COR-L47 (cell line): ENCODE measurements around the gene BTF3.

Source experiments
- DNase-seq: peaks from one replicate; lab custom pipeline; 2025; lab: John Stamatoyannopoulos, UW

The BTF3 gene

DNA sequence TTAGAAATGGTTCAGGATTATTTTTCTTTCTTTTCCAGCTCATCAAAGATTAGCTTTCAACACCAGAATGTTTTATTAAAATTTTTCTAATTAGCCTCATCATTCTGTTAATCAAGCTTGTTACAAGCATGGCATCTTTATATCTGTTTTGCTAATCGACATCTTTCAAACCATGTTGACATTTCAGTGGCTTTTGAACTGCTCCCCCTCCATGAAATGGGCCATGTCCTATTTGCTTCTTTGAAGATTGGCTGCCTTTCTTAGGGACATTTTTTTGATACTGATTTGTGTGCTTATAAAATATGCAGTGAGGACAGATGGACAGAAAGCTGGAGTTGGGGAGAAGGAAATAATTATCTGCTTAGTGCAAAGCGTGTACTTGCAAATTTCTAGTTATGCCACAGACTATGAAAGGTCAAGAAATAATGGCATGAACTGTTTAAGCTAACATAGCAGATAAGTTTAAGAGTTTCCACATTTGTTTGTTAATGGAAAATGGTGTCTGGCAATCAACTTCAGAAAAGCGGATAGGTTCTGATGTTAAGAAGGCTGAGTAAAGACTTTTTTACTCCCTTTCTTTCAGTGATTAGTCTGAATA is 27.5 kb downstream of the BTF3 start:
- DNase-seq: no peak

DNA sequence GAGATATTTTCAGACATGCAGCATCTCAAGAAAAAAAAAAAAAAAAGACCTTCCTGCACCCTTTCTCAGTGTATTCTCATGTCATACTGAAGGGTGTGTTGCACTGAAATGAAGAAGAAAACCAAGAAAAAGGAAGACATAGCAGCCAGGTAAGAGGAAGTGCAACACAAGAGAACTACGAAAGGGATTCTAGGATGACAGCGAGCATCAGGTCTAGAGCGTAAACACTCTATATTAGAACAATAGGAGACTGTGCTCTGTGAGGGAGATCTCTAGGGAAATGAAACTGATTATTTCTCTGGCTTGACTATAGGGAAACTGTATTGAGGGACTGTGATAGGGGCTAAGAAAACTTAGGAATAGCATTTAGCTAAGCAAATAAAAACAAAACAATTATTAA is 30.0 kb downstream of the BTF3 start:
- no peak for DNase-seq

DNA sequence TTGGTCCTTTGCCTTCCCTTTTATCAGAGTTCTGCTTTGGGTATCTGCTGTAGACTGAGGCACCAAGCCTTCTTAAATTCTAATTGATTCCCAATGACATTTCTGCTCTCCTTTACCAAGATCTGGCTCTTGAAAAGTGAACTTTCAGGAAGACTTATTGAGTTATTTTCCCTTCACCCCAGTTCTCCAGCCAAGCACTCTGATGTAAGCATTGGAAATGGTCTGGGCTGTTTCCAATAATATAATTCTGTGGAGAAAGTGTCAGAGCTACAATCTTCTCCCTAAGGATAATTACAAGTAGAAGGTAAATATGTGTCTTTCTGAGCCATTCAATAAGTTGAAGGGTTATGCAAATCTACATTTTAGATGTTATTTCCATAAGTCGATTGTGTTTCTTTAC is 30.8 kb downstream of the BTF3 start:
- DNase-seq: no peak

DNA sequence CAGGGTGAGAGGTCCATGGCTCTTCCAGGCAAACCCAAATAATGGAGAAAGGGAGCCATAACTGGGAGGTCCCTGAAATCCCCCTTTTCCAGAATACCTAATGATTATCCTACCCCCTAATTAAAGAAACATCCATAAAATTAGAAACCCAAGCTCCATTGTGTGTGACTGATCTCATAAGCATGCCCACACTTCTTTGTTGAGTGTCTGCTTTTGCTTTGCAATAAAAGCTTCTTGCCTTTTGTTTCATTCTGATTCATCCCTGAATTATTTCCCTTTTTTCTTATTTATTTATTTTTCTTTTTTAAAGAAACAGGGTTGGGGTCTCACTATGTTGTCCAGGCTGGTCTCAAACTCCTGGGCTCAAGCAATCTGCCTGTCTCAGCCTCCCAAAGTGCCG is 33.1 kb downstream of the BTF3 start:
- no peak for DNase-seq

DNA sequence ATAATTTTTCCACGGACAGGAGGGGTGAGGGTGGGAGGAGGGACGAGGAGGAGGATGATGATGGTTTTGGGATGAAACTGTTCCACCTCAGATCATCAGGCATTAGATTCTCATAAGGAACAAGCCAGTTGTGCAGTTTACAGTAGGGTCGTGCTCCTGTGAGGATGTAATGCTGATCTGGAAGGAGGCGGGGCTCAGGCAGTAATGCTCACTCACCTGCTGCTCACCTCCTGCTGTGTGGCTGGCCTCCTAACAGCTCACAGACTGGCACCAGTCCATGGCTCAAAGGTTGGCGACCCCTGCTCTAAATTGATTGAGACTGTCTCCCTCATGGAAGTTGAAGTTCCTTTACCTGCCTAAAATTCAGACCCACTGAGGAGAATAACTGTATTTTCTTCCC is 34.0 kb downstream of the BTF3 start:
- DNase-seq: no peak

DNA sequence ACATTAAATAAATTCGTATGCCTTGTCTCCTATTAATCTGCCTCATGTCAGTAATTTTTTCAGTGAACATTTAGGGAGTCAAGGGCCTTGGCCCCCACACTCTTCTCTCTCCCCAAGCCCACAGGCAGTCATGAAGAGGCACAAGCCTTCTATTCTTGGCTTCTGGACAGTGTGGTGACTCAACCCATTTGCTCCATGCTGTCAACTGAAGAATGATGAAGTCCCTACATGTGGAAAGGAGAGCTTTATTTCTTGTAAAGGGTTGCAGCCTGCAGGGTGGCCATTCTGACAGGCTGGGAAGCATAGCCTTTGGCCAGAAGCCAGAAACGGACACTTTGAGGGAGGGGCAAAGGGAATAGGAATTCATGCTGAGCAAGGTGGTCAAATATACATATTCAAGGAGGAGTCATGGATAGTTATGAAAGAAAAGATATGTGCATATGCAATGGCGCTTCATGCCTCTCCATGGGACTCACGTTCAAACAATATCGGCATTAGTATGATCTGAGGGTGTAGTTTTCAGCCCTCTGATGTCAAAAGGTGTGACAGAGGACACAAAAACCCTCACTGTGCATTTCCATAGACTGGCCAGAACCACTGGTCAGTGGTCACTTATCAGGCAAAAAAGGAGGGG is 35.9 kb downstream of the BTF3 start:
- no peak for DNase-seq

DNA sequence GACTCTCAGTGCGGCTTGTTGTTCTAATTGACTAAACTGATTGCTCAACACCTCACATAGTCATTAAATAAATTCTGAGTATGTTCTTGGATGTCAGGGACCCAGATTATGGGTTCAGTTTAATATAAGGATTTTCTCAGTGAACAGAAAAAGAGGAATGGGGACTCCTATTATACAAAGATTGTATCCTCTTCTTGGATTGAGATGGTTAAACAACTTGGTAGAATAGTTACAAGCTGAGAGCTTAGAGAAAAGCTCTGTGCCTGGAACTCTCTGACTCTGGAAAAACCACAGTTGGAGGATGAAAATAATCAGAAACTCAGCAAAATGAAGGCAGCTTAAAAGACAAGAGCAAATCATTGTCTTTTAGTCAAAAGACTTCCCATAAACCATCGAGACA is 36.7 kb downstream of the BTF3 start:
- DNase-seq: no peak

DNA sequence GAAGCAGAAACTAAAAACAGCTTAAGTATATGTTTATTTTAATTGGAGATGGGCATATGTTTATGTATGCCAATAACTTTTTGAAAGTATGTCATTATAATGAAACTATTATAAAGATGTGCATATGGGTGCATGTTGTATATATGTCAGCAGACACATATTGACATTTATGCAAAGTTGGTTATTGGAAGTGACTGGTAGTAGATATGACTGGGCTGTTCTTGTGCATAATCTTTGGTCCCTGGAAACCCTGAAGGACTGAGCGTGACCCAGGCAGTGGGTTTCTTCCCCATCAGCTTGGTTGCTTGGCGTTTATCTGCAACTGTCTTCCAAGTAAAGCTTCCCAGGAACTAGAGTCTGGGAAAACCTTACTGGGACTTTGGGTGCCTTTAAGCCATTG is 41.5 kb downstream of the BTF3 start:
- DNase-seq: no peak

DNA sequence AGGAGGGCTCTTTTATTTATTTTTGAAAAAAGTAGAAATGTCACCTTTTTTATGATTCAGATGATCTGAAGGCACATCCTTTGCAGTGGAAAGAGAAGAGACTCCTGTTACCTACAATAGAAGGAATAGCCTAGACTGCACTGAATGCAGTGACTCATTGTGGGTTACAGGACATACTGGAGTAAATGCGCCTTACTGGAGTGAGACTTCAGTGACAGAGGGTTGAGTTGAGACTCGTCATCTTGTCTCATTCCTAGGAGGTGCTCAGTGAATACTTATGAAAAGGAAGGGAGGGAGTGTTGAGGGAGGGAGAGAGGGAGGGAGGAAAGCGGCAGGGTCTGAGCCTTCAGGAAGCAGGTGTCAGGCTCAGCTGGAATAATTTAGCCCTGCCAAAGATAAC is 42.0 kb downstream of the BTF3 start:
- DNase-seq: no peak

DNA sequence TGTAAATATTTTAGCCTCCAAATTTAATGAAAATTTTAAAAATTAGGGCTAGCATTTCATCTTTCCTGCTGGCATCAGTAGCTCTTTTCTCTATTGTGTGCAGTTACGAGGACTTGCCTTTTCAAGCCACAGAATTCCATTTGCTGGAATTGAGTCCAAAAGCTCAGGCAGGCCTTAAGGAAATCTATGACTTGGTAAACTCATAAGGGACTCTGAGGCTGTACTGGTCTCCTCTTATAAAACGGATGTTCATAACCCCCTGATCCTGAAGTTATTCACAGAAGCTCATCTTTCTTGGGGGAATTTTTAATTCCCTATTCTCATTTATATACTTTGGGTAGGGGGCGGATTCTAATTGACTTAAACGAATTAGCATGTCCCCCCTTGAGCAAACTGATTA is 43.8 kb downstream of the BTF3 start:
- DNase-seq: no peak

DNA sequence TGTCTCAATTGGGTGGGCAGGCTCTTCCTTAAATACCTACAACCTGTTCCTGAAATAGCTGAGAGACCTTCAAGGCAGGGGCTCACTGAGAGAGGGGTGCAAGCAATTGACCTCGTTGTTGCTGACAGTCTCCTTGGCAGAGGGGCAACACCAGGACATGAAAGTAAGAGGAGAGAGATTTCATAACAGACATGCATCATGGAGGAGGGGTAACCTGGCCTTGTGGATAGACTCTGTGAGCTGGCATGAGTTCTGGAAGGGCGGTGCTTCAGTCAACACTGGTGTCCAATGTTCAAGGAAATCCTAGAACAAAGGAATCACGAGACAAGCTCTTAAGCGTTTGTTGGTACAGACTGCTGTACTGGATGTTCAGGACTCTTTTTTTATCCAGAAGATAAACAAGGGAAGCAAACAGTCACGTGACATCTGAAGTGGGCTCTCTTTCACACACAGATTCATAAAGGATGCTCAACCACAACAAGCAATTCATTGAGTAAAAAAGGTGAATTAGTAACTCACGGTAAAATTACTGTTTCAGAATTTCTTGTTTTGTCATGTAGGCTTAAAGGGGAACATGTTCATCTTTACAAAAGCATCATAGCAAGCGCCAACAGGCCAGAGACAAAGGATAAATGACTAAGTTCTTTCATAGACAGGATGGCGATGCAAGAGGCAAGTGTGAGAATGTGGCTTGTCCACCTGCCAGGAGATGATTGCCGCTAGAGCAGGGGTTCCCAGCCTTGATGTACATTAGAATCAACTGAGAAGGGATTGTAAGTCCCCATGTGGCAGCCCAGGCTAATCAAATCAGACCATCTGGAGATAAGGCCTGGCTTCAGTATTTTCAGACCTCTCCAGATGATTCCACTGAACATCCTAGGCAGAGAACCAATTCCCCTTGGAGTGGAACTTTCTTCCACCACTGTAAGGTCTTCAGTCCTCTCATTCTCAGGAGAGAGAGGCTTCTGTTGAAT is 46.5 kb downstream of the BTF3 start:
- peak; percentile 92 for DNase-seq

DNA sequence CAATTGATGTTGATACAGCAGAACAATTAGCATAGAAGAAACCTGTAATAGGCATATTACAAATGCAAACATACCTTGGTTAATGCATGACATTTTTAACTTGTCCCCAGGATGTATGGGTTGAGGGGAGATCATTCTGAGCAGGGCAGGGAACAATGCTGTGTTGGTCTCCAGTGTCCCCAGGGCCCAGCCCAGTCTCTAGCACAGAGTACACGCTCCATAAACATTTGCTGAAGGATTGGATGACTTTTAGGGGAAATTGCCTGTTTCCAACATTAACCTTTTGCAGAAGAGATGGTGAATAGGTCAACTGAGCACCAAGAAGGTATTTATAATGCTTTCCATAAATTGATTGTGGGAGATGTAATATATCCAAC is 47.1 kb downstream of the BTF3 start:
- DNase-seq: no peak

DNA sequence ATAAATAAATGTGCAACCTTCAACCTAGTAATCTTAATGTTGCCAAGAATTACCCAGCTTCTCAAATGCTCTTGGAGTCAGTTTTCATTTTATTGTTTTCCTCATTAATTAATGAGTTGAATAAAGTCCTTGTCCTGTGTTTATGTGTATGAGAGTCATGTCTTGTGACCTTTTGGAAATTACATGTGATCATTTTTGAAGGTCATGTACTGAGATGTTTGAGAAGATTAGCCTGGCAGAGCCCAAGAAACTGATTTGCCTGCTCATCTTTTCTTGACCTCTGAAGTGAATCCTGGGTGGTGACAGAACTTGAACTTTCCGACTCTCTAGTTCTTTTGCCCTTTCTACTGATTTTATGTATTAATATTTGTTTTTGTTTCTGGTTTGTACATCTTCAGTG is 51.8 kb downstream of the BTF3 start:
- DNase-seq: no peak

DNA sequence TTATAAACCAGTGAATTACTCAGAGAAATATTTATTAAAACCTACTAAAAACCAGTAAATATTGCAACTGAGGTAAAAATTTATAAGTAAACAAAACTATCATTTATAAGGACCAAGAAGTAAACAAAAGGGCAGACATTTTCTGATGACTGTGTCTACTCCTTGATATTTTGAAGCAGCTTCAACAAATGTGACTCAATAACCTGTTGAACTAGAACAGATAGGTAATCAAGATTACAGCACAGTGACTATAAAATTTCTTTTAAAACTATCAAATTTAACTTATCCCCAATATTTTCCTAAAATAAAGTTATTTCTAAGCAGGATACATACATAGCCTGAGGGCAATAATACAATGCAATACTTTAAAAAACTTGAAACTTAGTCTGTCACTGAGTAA is 54.4 kb downstream of the BTF3 start:
- no peak for DNase-seq
